Tibial nerve (tissue), 4 donors: Measurements from ENCODE around the gene AAMDC. TPM values are rescaled to one million over a fixed set of nuclear protein-coding genes. Genes with fewer than 3 reads are reported as not detected.

Source experiments
- small RNA-seq: library from RNA; depleted of rRNA; stranded (forward); fragments of <200 nt; gene quantifications from one replicate; pipeline ENCODE3, GENCODE V24; 2016
- total RNA-seq, 4 donors: library from RNA; depleted of rRNA; stranded (reverse); fragments of >200 nt; gene quantifications; one replicate each; pipeline ENCODE4 v1.1.0, GENCODE V29; 2016

The AAMDC gene
- total RNA-seq, 4 donors from 2014 or later = 17.1 to 48.6 (median 27.6) TPM

Small RNAs within 50 kb of the gene (small RNA-seq; reads per million reads assigned to genes)
- not detected for gene AP002812.4

Other genes with a start within 250 kb of the AAMDC start
- 1 to 10 TPM in 3 of 4 donors, under 1 TPM in 1; 0.78 to 3.3 (median 1.6) TPM for gene AQP11, start 231.2 kb upstream of the AAMDC start, total RNA-seq
- gene CLNS1A, start 183.3 kb upstream of the AAMDC start, total RNA-seq = 10 to 100 TPM; 56.7 to 92.3 (median 68.9) TPM
- 100 to 1,000 TPM in 1 of 4 donors, 10 to 100 TPM in 3; 69.3 to 127 (median 77.0) TPM for gene RSF1, start 422 bp upstream of the AAMDC start, total RNA-seq
- gene INTS4, start 173.5 kb downstream of the AAMDC start, total RNA-seq = 10 to 100 TPM; 32.2 to 49.2 (median 40.0) TPM
- 1 to 10 TPM; 2.5 to 6.0 (median 3.4) TPM for gene KCTD14, start 202.1 kb downstream of the AAMDC start, total RNA-seq
- 10 to 100 TPM in 2 of 4 donors, 1 to 10 TPM in 2; 4.0 to 22.9 (median 8.7) TPM for gene THRSP, start 242.7 kb downstream of the AAMDC start, total RNA-seq